Measurements from ENCODE around the gene SPAST. TPM values are rescaled to one million over a fixed set of nuclear protein-coding genes. Genes with fewer than 3 reads are reported as not detected.

Gene SPAST
- total and polyA plus RNA-seq, 9 of the 15 experiments (the other 6 are each of a cell fraction or from before 2014, with no cell fraction given), result 7.4 to 37.0 (median 19.0) TPM

- Histone ChIP-seq H3K9me3 (replicated peaks; ENCODE audit: control insufficient read depth, insufficient read depth, low read depth, low read length) (0 out of 2 replicates have a peak, but pooled peaks cover 5% of the 10 kb centered on the region), H3K27me3 (ENCODE audit: control insufficient read depth in 2 of 2, insufficient read depth in 2 of 2, low read length in 2 of 2) (no peaks in the 10 kb centered on the region), H4K20me1 (replicated peaks; ENCODE audit: control insufficient read depth, insufficient read depth, low read length) (no peaks in the 10 kb centered on the region), H2AFZ (ENCODE audit: low read depth, low read length) (peak overlapping the region; percentile 48; the same call in 1 of the 2 replicates), H3K9me1 (ENCODE audit: control insufficient read depth, insufficient read depth, low read length) (no peaks in the 10 kb centered on the region), H3K27ac (ENCODE audit: extremely low read depth, low read depth, low read length) (peak overlapping the region; percentile 98), H3K4me1 (replicated peaks in 1 of 2; ENCODE audit: control insufficient read depth in 2 of 2, insufficient read depth in 2 of 2, low read length in 2 of 2) (peaks cover 6 to 16% of the 10 kb centered on the region in 2 experiments; a peak in 4 of 5 replicates), H3K4me2 (ENCODE audit: insufficient read depth, low read length) (peak overlapping the region; percentile 94), H3K9ac (ENCODE audit: insufficient read depth in 1 of 2, low read depth in 2 of 2, low read length in 2 of 2) (peak overlapping the region; percentile 93), H3K79me2 (ENCODE audit: control insufficient read depth, insufficient read depth, low read length) (peaks cover 91% of the 10 kb centered on the region), H3K4me3 (peak overlapping the region; percentile 74), H3K36me3 (ENCODE audit: control insufficient read depth, insufficient read depth, low read length) (peaks cover 26% of the 10 kb centered on the region)
- DNase-seq (ENCODE audit: extremely low read depth in 1 of 4, low spot score in 3 of 4) (no peak), ATAC-seq (no peak), FAIRE-seq (peak; percentile 29)
- 0% methylated on average over 10 of the region's 11 CpGs for WGBS (ENCODE audit: insufficient coverage, low coverage, missing lambda C conversion rate)
- intact Hi-C loops (cut with micrococcal nuclease) (loop anchor here (5.0 to 10.0 kb wide), 2 partner anchors 154 to 189 kb away; partner anchors contain the start of genes BIRC6 and MEMO1), in situ Hi-C loops (cut with MboI) (no loop called here)
- CTCF ChIA-PET (ENCODE audit: low intra/inter-chr PET ratio), result no interaction called here
- TSS peak; percentile 73 for BruUV-seq (replicated peaks)
- POLR2A ChIA-PET, result interaction anchor here (0.6 to 5.2 kb wide), 38 partner anchors 9 to 290 kb away, joined by 3 to 30 read pairs (median 4); partner anchors contain the start of genes DPY30 and SPAST
- TF ChIP-seq KDM2B (CRISPR knock-in tag; IDR thresholded peaks at IDR 0.05) (no peak), PRPF4 (IDR thresholded peaks at IDR 0.05; ENCODE audit: insufficient read depth, low read depth, low read length, poor library complexity, severe bottlenecking) (peak; percentile 0), RBBP5 (IDR thresholded peaks at IDR 0.05; ENCODE audit: borderline replicate concordance, insufficient read depth, low read length, poor library complexity, severe bottlenecking) (peak; percentile 6), DACH1 (IDR thresholded peaks at IDR 0.05; ENCODE audit: partially characterized antibody) (peak; percentile 14), ZNF324 (CRISPR knock-in tag; IDR thresholded peaks at IDR 0.05) (0 out of 2 replicates have a peak, but pooled peaks have one; percentile 11), ZNF551 (CRISPR knock-in tag; IDR thresholded peaks at IDR 0.05) (no peak), DEAF1 (CRISPR knock-in tag; IDR thresholded peaks at IDR 0.05) (0 out of 2 replicates have a peak, but pooled peaks have one; percentile 3), ZNF277 (CRISPR knock-in tag; IDR thresholded peaks at IDR 0.05; ENCODE audit: borderline replicate concordance) (no peak)
- TF ChIP-seq, protein P1, sequence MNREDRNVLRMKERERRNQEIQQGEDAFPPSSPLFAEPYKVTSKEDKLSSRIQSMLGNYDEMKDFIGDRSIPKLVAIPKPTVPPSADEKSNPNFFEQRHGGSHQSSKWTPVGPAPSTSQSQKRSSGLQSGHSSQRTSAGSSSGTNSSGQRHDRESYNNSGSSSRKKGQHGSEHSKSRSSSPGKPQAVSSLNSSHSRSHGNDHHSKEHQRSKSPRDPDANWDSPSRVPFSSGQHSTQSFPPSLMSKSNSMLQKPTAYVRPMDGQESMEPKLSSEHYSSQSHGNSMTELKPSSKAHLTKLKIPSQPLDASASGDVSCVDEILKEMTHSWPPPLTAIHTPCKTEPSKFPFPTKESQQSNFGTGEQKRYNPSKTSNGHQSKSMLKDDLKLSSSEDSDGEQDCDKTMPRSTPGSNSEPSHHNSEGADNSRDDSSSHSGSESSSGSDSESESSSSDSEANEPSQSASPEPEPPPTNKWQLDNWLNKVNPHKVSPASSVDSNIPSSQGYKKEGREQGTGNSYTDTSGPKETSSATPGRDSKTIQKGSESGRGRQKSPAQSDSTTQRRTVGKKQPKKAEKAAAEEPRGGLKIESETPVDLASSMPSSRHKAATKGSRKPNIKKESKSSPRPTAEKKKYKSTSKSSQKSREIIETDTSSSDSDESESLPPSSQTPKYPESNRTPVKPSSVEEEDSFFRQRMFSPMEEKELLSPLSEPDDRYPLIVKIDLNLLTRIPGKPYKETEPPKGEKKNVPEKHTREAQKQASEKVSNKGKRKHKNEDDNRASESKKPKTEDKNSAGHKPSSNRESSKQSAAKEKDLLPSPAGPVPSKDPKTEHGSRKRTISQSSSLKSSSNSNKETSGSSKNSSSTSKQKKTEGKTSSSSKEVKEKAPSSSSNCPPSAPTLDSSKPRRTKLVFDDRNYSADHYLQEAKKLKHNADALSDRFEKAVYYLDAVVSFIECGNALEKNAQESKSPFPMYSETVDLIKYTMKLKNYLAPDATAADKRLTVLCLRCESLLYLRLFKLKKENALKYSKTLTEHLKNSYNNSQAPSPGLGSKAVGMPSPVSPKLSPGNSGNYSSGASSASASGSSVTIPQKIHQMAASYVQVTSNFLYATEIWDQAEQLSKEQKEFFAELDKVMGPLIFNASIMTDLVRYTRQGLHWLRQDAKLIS (CRISPR knock-in tag; IDR thresholded peaks at IDR 0.05), result no peak
- TF ChIP-seq, protein P2, sequence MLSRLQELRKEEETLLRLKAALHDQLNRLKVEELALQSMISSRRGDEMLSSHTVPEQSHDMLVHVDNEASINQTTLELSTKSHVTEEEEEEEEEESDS (CRISPR knock-in tag; IDR thresholded peaks at IDR 0.05), result no peak
Observed at GRCh38 chr2:32166115-32166574, 102.8 kb downstream of the SPAST start.

Measured in K562 (cell line).